HG02973 (cell line): ENCODE measurements around the gene SLC44A3.

Source experiments
- ATAC-seq: cut with Tn5 transposase; IDR thresholded peaks from one replicate; pipeline ENCODE4 v1.9.1; 2021; ENCODE audit warnings: moderate library complexity; ENCODE audit not compliant: unreplicated experiment

The SLC44A3 gene

GRCh38 chr1:94819945-94820746, at the start of gene SLC44A3:
Gene SLC44A3 (plus strand): TSS chr1:94820357. CDS start chr1:94820452, 95 bp downstream.
- ATAC-seq, result no peak

GRCh38 chr1:94772230-94772641, 47.9 kb upstream of the SLC44A3 start:
- no peak for ATAC-seq

GRCh38 chr1:94772845-94773244, 47.3 kb upstream of the SLC44A3 start:
- ATAC-seq, result no peak

GRCh38 chr1:94773296-94773809, 46.8 kb upstream of the SLC44A3 start:
- no peak for ATAC-seq

- no peak for ATAC-seq
These were observed 46.2 kb upstream of the SLC44A3 start for GRCh38 chr1:94773931-94774422.

- no peak for ATAC-seq
These were observed 43.7 kb upstream of the SLC44A3 start for GRCh38 chr1:94776474-94776873.

- ATAC-seq, result no peak
These were observed 42.9 kb upstream of the SLC44A3 start for GRCh38 chr1:94777281-94777680.

GRCh38 chr1:94778808-94779207, 41.3 kb upstream of the SLC44A3 start:
- no peak for ATAC-seq

GRCh38 chr1:94783342-94784189, 36.6 kb upstream of the SLC44A3 start:
- no peak for ATAC-seq

GRCh38 chr1:94784190-94784515, 36.0 kb upstream of the SLC44A3 start:
- no peak for ATAC-seq

- no peak for ATAC-seq
These were observed 32.5 kb upstream of the SLC44A3 start for GRCh38 chr1:94787691-94788090.

- ATAC-seq, result no peak
These were observed 29.9 kb upstream of the SLC44A3 start for GRCh38 chr1:94790246-94790645.

GRCh38 chr1:94790670-94791069, 29.5 kb upstream of the SLC44A3 start:
- ATAC-seq, result no peak

GRCh38 chr1:94792473-94793295, 27.5 kb upstream of the SLC44A3 start:
- peak; percentile 94 for ATAC-seq

- ATAC-seq, result no peak
These were observed 26.9 kb upstream of the SLC44A3 start for GRCh38 chr1:94793296-94793656.

GRCh38 chr1:94795434-94795833, 24.7 kb upstream of the SLC44A3 start:
- ATAC-seq, result peak; percentile 35

GRCh38 chr1:94796266-94796665, 23.9 kb upstream of the SLC44A3 start:
- ATAC-seq, result no peak

- no peak for ATAC-seq
These were observed 22.9 kb upstream of the SLC44A3 start for GRCh38 chr1:94797291-94797690.

- no peak for ATAC-seq
These were observed 22.1 kb upstream of the SLC44A3 start for GRCh38 chr1:94798054-94798453.

GRCh38 chr1:94798462-94798861, 21.7 kb upstream of the SLC44A3 start:
- ATAC-seq, result no peak

- ATAC-seq, result no peak
These were observed 21.0 kb upstream of the SLC44A3 start for GRCh38 chr1:94799206-94799605.
